HepG2 (cell line): Measurements from ENCODE around the gene HDGF. TPM values are rescaled to one million over a fixed set of nuclear protein-coding genes. Genes with fewer than 3 reads are reported as not detected.

Experiments
- HMGA1 ChIP-seq: sonication (generic); formaldehyde crosslinking; conservative IDR thresholded peaks from 2 replicates; pipeline ENCODE4 v1.4.0; 2020; ENCODE audit warnings: missing genetic modification reagents
- NBN ChIP-seq: fragments of 450-650 bp; conservative IDR thresholded peaks from 2 replicates; pipeline ENCODE4 v1.6.1; 2017
- PHB2 ChIP-seq: fragments of 450-650 bp; IDR thresholded peaks from 2 replicates; pipeline ENCODE4 v1.6.1; 2018; ENCODE audit not compliant: partially characterized antibody
- SETDB1 ChIP-seq: sonication (generic); formaldehyde crosslinking; IDR thresholded peaks from 2 replicates; pipeline ENCODE4 v1.5.1; 2020; ENCODE audit warnings: missing genetic modification reagents, mild to moderate bottlenecking, borderline replicate concordance
- ZFAT ChIP-seq: sonication (generic); formaldehyde crosslinking; conservative IDR thresholded peaks from 2 replicates; pipeline ENCODE4 v1.8.1; 2023; ENCODE audit warnings: missing genetic modification reagents, inconsistent platforms
- ZNF441 ChIP-seq: sonication (generic); formaldehyde crosslinking; IDR thresholded peaks from 2 replicates; pipeline ENCODE4 v1.7.0; 2021; ENCODE audit warnings: missing genetic modification reagents, borderline replicate concordance
- ZNF564 ChIP-seq: sonication (generic); formaldehyde crosslinking; IDR thresholded peaks from 2 replicates; pipeline ENCODE4 v1.8.1; 2023; ENCODE audit warnings: mild to moderate bottlenecking, missing genetic modification reagents
- ZNF674 ChIP-seq: sonication (generic); formaldehyde crosslinking; IDR thresholded peaks from 2 replicates; pipeline ENCODE4 v1.5.0; 2020; ENCODE audit warnings: low read depth, mild to moderate bottlenecking, missing genetic modification reagents
- ZNF773 ChIP-seq: sonication (generic); formaldehyde crosslinking; IDR thresholded peaks from 2 replicates; pipeline ENCODE4 v1.4.0; 2020; ENCODE audit warnings: missing genetic modification reagents, borderline replicate concordance
- polyA plus RNA-seq, 8 experiments: library from polyadenylated mRNA; depleted of rRNA in 3 of 8; stranded (reverse) in 7 of 8; unstranded in 1 of 8; fragments of >200 nt; fragmentation: Illumina TruSeq in 4 of 8; extraction: Trizol in 4 of 8; gene quantifications; 2 replicates each; pipeline versions ENCODE4 v1.2.1 to v1.2.3, GENCODE V29; 2011 to 2016; ENCODE audit warnings: low read depth in 4 of 8, missing spikeins in 1 of 8, mixed read lengths in 1 of 8; ENCODE audit not compliant: insufficient read depth in 1 of 8
- total RNA-seq, 5 experiments: library from RNA; depleted of rRNA; stranded (reverse); fragments of >200 nt; fragmentation: Illumina TruSeq; extraction: Trizol; gene quantifications; 2 replicates each; pipeline ENCODE4 v1.2.3, GENCODE V29; 2016; ENCODE audit warnings: low read depth in 1 of 5
- TF ChIP-seq, protein P1 (sequence below): sonication (generic); formaldehyde crosslinking; IDR thresholded peaks from one replicate; pipeline ENCODE4 v1.5.1; 2020; ENCODE audit warnings: mild to moderate bottlenecking, missing genetic modification reagents; ENCODE audit errors: not compliant biosample characterization
- TF ChIP-seq, protein P2 (sequence below): sonication (generic); formaldehyde crosslinking; IDR thresholded peaks from 2 replicates; pipeline ENCODE4 v1.8.1; 2023; ENCODE audit warnings: mild to moderate bottlenecking, moderate library complexity, missing genetic modification reagents
- TF ChIP-seq, protein P3 (sequence below): sonication (generic); formaldehyde crosslinking; conservative IDR thresholded peaks from 2 replicates; pipeline ENCODE4 v1.5.0; 2020; ENCODE audit warnings: missing genetic modification reagents
- TF ChIP-seq, protein P4 (sequence below): sonication (generic); formaldehyde crosslinking; IDR thresholded peaks from 2 replicates; pipeline ENCODE4 v1.5.0; 2020; ENCODE audit warnings: missing genetic modification reagents, mild to moderate bottlenecking, borderline replicate concordance
- TF ChIP-seq, protein P5 (sequence below): sonication (generic); formaldehyde crosslinking; IDR thresholded peaks from 2 replicates; pipeline ENCODE4 v1.5.0; 2020; ENCODE audit warnings: missing genetic modification reagents
- TF ChIP-seq, protein P6 (sequence below): conservative IDR thresholded peaks from 2 replicates; pipeline ENCODE4 v1.6.1; 2018; ENCODE audit warnings: missing genetic modification reagents

The HDGF gene
- total and polyA plus RNA-seq, 2 of the 13 experiments (the other 11 are each of a cell fraction or from before 2014, with no cell fraction given): 156 to 196 TPM

DNA sequence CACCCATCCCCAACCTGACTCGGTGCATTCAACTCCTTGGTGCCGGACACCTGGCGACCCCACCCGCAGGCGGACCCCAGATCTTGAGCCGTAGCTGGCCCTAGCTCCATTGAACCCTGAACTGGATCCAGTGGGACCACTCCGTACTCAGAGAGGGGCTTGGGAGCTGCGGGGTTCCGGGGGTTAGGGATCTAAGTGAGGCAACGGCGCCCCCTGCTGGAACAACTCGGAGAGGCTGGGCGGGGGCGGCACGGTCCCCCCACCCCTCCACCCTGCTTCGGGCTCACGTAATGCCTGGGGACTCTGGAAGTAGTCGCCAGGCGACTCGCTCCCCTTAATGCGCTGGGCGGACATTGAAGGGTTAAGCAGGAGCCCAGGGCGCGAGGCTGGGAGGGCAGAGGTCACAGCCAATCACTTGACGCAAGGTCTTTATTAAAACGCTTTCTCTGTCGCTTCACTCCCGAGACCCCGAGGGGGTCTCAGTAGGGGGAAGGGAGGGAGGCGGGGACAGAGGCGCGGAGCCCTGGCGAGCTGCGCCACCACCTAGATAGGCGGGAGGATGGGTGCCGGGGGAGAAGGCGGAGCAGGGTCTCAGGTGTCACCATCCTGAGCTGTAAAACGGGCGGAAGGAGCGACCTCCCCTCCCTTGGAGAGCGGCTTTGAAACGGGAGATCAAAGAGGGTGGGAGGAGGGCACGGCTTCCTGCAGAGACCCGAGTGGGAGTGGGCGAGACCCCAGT is 45.4 kb downstream of the HDGF start (continued):
- TF ChIP-seq, protein P1, sequence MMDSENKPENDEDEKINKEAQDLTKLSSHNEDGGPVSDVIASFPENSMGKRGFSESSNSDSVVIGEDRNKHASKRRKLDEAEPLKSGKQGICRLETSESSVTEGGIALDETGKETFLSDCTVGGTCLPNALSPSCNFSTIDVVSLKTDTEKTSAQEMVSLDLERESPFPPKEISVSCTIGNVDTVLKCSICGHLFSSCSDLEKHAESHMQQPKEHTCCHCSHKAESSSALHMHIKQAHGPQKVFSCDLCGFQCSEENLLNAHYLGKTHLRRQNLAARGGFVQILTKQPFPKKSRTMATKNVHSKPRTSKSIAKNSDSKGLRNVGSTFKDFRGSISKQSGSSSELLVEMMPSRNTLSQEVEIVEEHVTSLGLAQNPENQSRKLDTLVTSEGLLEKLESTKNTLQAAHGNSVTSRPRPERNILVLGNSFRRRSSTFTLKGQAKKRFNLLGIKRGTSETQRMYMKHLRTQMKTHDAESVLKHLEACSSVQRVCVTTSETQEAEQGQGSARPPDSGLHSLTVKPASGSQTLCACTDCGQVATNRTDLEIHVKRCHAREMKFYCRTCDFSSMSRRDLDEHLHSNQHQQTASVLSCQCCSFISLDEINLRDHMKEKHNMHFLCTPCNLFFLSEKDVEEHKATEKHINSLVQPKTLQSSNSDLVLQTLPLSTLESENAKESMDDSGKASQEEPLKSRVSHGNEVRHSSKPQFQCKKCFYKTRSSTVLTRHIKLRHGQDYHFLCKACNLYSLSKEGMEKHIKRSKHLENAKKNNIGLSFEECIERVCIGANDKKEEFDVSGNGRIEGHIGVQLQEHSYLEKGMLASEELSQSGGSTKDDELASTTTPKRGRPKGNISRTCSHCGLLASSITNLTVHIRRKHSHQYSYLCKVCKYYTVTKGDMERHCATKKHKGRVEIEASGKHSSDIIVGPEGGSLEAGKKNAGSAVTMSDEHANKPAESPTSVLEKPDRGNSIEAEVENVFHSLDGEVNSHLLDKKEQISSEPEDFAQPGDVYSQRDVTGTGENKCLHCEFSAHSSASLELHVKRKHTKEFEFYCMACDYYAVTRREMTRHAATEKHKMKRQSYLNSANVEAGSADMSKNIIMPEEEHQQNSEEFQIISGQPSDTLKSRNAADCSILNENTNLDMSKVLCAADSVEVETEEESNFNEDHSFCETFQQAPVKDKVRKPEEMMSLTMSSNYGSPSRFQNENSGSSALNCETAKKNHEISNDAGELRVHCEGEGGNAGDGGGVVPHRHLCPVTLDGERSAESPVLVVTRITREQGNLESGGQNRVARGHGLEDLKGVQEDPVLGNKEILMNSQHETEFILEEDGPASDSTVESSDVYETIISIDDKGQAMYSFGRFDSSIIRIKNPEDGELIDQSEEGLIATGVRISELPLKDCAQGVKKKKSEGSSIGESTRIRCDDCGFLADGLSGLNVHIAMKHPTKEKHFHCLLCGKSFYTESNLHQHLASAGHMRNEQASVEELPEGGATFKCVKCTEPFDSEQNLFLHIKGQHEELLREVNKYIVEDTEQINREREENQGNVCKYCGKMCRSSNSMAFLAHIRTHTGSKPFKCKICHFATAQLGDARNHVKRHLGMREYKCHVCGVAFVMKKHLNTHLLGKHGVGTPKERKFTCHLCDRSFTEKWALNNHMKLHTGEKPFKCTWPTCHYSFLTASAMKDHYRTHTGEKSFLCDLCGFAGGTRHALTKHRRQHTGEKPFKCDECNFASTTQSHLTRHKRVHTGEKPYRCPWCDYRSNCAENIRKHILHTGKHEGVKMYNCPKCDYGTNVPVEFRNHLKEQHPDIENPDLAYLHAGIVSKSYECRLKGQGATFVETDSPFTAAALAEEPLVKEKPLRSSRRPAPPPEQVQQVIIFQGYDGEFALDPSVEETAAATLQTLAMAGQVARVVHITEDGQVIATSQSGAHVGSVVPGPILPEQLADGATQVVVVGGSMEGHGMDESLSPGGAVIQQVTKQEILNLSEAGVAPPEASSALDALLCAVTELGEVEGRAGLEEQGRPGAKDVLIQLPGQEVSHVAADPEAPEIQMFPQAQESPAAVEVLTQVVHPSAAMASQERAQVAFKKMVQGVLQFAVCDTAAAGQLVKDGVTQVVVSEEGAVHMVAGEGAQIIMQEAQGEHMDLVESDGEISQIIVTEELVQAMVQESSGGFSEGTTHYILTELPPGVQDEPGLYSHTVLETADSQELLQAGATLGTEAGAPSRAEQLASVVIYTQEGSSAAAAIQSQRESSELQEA (CRISPR knock-in tag): no peak
- TF ChIP-seq ZNF674 (no peak), SETDB1 (CRISPR knock-in tag) (no peak), ZNF441 (CRISPR knock-in tag) (no peak), HMGA1 (CRISPR knock-in tag) (no peak), PHB2 (no peak), ZFAT (CRISPR knock-in tag) (no peak), NBN (no peak), ZNF564 (CRISPR knock-in tag) (no peak), ZNF773 (no peak)
- TF ChIP-seq, protein P2, sequence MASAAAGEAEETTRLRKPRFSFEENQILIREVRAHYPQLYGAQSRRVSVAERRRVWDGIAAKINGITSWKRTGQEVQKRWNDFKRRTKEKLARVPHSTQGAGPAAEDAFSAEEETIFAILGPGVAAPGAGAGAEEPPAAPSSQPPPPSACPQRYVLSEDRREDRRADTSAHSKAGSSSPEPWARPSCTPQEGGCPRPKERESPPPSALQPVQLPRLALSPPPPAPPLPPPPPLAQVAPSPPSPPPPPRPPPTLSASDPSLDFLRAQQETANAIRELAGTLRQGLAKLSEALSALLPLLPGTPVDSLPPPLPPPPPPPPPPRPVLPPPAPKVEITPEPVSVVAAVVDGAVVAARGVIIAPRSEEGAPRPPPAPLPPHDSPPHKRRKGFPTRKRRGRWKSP (CRISPR knock-in tag): peak; percentile 14; the same call in 1 of the 2 replicates
- TF ChIP-seq, protein P3, sequence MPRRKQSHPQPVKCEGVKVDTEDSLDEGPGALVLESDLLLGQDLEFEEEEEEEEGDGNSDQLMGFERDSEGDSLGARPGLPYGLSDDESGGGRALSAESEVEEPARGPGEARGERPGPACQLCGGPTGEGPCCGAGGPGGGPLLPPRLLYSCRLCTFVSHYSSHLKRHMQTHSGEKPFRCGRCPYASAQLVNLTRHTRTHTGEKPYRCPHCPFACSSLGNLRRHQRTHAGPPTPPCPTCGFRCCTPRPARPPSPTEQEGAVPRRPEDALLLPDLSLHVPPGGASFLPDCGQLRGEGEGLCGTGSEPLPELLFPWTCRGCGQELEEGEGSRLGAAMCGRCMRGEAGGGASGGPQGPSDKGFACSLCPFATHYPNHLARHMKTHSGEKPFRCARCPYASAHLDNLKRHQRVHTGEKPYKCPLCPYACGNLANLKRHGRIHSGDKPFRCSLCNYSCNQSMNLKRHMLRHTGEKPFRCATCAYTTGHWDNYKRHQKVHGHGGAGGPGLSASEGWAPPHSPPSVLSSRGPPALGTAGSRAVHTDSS: no peak
- TF ChIP-seq, protein P4, sequence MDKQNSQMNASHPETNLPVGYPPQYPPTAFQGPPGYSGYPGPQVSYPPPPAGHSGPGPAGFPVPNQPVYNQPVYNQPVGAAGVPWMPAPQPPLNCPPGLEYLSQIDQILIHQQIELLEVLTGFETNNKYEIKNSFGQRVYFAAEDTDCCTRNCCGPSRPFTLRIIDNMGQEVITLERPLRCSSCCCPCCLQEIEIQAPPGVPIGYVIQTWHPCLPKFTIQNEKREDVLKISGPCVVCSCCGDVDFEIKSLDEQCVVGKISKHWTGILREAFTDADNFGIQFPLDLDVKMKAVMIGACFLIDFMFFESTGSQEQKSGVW (CRISPR knock-in tag): no peak
- TF ChIP-seq, protein P5, sequence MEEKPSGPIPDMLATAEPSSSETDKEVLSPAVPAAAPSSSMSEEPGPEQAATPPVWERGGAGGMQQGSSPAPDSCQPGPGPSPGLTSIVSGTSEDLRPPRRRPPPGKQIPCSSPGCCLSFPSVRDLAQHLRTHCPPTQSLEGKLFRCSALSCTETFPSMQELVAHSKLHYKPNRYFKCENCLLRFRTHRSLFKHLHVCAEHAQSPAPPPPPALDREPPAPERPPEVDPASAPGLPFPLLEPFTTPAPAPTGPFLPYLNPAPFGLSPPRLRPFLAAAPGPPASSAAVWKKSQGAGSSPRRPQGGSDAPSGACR: no peak
- TF ChIP-seq, protein P6, sequence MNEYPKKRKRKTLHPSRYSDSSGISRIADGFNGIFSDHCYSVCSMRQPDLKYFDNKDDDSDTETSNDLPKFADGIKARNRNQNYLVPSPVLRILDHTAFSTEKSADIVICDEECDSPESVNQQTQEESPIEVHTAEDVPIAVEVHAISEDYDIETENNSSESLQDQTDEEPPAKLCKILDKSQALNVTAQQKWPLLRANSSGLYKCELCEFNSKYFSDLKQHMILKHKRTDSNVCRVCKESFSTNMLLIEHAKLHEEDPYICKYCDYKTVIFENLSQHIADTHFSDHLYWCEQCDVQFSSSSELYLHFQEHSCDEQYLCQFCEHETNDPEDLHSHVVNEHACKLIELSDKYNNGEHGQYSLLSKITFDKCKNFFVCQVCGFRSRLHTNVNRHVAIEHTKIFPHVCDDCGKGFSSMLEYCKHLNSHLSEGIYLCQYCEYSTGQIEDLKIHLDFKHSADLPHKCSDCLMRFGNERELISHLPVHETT (CRISPR knock-in tag): no peak
